Subcutaneous adipose tissue (tissue), 4 donors: Measurements from ENCODE around the gene SUMF2. TPM values are rescaled to one million over a fixed set of nuclear protein-coding genes. Genes with fewer than 3 reads are reported as not detected.

Experiments used
- total RNA-seq, 4 donors: library from RNA; depleted of rRNA; stranded (reverse); fragments of >200 nt; gene quantifications; one replicate each; pipeline ENCODE4 v1.1.0, GENCODE V29; 2016
- TF ChIP-seq, protein P1 (sequence below): fragments of 450-650 bp; IDR thresholded peaks from one replicate; pipeline ENCODE4 v1.5.1; 2016; ENCODE audit warnings: low read depth, mild to moderate bottlenecking, control low read depth, antibody characterized with exemption, moderate library complexity

SUMF2 gene
- total RNA-seq, 4 donors from 2014 or later: 79.1 to 169 (median 118) TPM

DNA sequence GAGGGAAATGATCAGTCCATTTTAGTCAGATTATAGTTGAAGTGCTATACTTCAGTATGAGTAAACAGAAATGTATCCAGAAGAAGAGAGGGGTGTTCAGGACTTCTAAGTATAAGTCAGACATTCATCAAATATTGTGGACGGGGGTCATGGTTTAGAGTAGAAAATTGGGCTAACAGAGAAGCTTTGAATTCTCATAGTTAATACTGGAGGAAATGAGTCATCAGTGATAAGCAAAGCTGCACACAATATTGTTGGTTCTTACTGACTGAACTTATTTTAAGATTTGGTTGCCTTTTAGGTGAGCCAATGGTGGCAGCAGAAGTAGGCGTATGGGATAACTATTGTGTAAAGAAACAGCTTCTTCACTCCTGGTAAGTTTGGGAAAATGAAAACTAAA, 1.7 kb upstream of the SUMF2 start:
- TF ChIP-seq, protein P1, sequence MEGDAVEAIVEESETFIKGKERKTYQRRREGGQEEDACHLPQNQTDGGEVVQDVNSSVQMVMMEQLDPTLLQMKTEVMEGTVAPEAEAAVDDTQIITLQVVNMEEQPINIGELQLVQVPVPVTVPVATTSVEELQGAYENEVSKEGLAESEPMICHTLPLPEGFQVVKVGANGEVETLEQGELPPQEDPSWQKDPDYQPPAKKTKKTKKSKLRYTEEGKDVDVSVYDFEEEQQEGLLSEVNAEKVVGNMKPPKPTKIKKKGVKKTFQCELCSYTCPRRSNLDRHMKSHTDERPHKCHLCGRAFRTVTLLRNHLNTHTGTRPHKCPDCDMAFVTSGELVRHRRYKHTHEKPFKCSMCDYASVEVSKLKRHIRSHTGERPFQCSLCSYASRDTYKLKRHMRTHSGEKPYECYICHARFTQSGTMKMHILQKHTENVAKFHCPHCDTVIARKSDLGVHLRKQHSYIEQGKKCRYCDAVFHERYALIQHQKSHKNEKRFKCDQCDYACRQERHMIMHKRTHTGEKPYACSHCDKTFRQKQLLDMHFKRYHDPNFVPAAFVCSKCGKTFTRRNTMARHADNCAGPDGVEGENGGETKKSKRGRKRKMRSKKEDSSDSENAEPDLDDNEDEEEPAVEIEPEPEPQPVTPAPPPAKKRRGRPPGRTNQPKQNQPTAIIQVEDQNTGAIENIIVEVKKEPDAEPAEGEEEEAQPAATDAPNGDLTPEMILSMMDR: no peak

DNA sequence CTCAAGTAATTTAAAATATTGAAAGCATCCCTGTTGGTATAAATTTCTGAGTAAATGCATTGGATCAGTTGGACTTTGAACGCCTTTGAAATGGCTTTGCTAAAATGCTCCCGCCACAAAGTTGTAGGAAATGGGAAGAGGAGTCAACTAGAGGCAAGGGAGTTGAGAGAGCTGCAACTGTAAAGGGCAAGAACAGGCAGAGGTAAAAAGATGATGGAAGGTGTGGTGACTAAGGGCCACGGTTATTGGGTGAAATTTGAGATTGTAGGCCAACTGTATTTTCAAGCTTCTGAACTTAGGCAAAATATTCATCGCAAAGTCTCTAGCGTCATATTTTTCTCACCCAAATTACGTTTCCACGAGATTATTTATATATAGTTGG, 595 bp upstream of the SUMF2 start:
- TF ChIP-seq, protein P1: no peak

DNA sequence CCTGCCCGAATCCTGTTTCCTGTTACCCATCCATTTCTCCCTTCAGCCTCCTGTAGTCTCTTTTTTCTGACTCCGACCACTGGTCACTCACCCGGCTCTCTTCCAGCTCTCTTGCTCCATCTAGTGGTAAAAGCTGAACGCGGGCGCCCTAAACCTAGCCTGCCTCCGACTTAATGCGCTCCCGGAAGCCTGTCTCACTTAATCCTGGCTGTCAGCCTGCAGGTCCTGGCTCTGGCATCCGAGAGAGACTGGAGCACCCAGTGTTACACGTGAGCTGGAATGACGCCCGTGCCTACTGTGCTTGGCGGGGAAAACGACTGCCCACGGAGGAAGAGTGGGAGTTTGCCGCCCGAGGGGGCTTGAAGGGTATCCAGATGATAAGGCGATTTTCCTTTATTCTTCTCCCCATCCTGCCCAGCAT, 10.3 kb downstream of the SUMF2 start:
- TF ChIP-seq, protein P1: no peak

DNA sequence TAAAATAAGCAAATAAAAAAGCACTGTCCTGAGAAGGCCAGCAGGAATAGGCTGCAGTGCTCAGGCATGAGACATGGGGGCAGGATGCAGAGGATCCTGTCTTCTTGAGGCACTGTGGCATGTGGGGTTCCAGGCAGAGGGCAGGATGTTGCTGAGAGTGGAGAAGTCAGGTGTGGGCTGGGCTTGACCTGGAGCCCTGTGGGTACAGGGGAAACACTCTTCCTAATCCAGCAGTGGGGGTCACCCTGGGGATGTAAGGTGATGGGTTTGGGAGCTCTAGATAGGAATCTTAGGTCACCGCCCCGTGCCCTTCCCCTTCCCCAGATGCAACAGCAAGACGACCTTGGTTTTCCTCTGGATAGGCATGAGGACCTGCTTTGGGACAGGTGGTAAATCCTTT, 13.6 kb downstream of the SUMF2 start:
- TF ChIP-seq, protein P1: no peak

DNA sequence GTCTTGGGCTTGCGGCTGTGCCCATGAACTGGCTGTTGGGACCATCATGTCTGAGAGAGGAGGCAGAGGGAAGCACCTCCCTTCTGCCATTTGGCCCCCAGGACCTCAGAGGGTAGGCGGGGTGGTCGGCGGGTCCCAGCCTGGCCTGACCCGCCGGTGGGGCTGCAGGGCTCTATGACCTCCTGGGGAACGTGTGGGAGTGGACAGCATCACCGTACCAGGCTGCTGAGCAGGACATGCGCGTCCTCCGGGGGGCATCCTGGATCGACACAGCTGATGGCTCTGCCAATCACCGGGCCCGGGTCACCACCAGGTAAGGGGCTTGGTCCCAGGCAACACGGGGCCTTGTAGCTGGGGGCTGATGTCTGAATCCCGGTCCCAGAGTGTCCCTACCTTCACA, 14.1 kb downstream of the SUMF2 start:
- TF ChIP-seq, protein P1: no peak

DNA sequence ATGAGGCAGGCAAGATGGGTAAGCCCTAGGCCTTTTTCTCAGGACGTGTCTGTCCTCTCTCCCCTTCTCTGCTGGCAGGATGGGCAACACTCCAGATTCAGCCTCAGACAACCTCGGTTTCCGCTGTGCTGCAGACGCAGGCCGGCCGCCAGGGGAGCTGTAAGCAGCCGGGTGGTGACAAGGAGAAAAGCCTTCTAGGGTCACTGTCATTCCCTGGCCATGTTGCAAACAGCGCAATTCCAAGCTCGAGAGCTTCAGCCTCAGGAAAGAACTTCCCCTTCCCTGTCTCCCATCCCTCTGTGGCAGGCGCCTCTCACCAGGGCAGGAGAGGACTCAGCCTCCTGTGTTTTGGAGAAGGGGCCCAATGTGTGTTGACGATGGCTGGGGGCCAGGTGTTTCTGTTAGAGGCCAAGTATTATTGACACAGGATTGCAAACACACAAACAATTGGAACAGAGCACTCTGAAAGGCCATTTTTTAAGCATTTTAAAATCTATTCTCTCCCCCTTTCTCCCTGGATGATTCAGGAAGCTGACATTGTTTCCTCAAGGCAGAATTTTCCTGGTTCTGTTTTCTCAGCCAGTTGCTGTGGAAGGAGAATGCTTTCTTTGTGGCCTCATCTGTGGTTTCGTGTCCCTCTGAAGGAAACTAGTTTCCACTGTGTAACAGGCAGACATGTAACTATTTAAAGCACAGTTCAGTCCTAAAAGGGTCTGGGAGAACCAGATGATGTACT, 15.5 kb downstream of the SUMF2 start:
- TF ChIP-seq, protein P1: no peak

DNA sequence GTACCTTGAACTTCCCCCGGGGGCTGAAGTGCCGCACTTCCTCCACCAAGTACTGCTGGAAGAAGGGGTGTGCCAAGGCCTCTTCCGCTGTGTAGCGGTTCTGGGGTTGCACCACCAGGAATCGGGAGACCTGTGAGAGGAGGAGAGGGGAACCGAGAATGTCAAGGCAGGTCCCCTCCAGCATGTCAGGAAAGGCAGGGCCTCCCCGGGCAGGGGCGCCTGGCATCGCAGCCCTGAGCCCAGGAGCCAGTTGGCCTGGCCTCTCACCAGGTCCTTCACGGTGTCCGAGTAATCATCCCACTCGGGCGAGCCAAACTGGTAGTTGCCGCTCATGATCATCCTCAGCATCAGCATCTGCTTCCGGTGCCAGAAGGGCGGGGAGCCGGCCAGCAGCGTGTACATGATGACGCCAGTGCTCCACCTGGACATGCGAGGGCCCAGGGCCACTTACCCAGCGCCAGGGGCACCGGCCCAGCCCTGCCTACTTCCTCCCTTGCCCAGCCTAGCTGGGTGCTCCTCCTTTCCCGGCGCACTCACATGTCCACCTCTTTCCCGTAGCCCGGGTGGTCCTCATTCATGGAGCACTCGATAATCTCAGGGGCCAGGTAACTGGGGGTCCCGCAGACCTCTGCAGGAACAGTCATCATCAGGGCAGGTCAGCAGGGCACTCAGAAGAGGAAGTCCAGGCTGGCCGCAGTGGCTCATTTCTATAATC, 17.7 kb downstream of the SUMF2 start:
- TF ChIP-seq, protein P1: no peak
